Panc1 (cell line): ENCODE results near the gene TEK. TPM values are rescaled to one million over a fixed set of nuclear protein-coding genes. Genes with fewer than 3 reads are reported as not detected.

ENCODE experiments used
- ATAC-seq: fragments of 200-7000 bp; cut with Tn5 transposase; 2 replicates; pipeline ENCODE4 v1.9.1; 2020; ENCODE audit warnings: mild to moderate bottlenecking, moderate library complexity
- BruUV-seq: library from RNA; stranded (reverse); fragments of 400-500 nt; replicated peaks from 2 replicates; lab custom pipeline; 2021; lab: Mats Ljungman, UMichigan
- CTCF ChIA-PET: fragments of 300-600 bp; sonication (Branson Sonifier 250); formaldehyde crosslinking; loops from one replicate; lab custom pipeline; 2022; ENCODE audit warnings: antibody characterized with exemption; lab: Charles Lee
- POLR2A ChIA-PET: fragments of 300-600 bp; sonication (Branson Sonifier 250); formaldehyde crosslinking; loops from one replicate; lab custom pipeline; 2022; ENCODE audit warnings: antibody characterized with exemption; lab: Charles Lee
- DNase-seq: peaks from one replicate; pipeline ENCODE4 v3.0.0-alpha.2; 2010; ENCODE audit warnings: low read depth, low spot score
- H3K27ac ChIP-seq: 2 replicates; pipeline ENCODE4 v1.5.1; 2011; ENCODE audit warnings: mild to moderate bottlenecking, low read length, inconsistent platforms
- H3K27me3 ChIP-seq: fragments of 200-500 bp; sonication (Bioruptor generic); 2 replicates; pipeline ENCODE4 v1.6.0; 2014; ENCODE audit warnings: low read length, inconsistent platforms; ENCODE audit not compliant: control insufficient read depth, insufficient read depth
- H3K36me3 ChIP-seq: fragments of 200-500 bp; sonication (Bioruptor generic); 2 replicates; pipeline ENCODE4 v1.5.1; 2014; ENCODE audit warnings: inconsistent platforms, mild to moderate bottlenecking, low read length, moderate library complexity; ENCODE audit not compliant: control insufficient read depth, insufficient read depth
- H3K4me1 ChIP-seq: 2 replicates; pipeline ENCODE4 v1.5.1; 2011; ENCODE audit warnings: inconsistent platforms, mild to moderate bottlenecking, low read length, moderate library complexity; ENCODE audit not compliant: control insufficient read depth, insufficient read depth
- H3K4me3 ChIP-seq, 2 experiments: 2 replicates each; pipeline ENCODE4 v1.5.1; 2011 to 2012; ENCODE audit warnings: low read depth in 2 of 2, low read length in 2 of 2, mild to moderate bottlenecking in 2 of 2, inconsistent platforms in 1 of 2, moderate library complexity in 1 of 2
- H3K9me3 ChIP-seq: fragments of 200-500 bp; sonication (Bioruptor generic); 2 replicates; pipeline ENCODE4 v1.5.1; 2014; ENCODE audit warnings: low read depth, mild to moderate bottlenecking, inconsistent platforms, low read length, moderate library complexity; ENCODE audit not compliant: control insufficient read depth, insufficient read depth
- CTCF ChIP-seq: fragments of 450-650 bp; IDR thresholded peaks from 2 replicates; pipeline ENCODE4 v1.5.1; 2017; ENCODE audit warnings: mild to moderate bottlenecking
- POLR2AphosphoS5 ChIP-seq: IDR thresholded peaks from 2 replicates; pipeline ENCODE4 v1.6.1; 2012; ENCODE audit warnings: mild to moderate bottlenecking, low read depth, low read length, moderate library complexity
- REST ChIP-seq, 2 experiments: IDR thresholded peaks; 2 replicates each; pipeline ENCODE4 v1.6.1; 2011 to 2012; ENCODE audit warnings: low read depth in 2 of 2, control low read depth in 1 of 2, low read length in 1 of 2, mild to moderate bottlenecking in 1 of 2, moderate library complexity in 1 of 2; ENCODE audit not compliant: insufficient read depth in 1 of 2
- SIN3A ChIP-seq: IDR thresholded peaks from 2 replicates; pipeline ENCODE4 v1.6.1; 2012; ENCODE audit warnings: low read depth, mild to moderate bottlenecking, low read length, moderate library complexity, borderline replicate concordance; ENCODE audit not compliant: insufficient read depth
- TCF7L2 ChIP-seq: IDR thresholded peaks from 2 replicates; pipeline ENCODE4 v1.6.1; 2011; ENCODE audit warnings: mild to moderate bottlenecking, low read depth, low read length, inconsistent platforms
- in situ Hi-C: cut with HindIII; loops from 2 replicates; pipeline ENCODE4 v1.10.0; 2016; ENCODE audit warnings: low sequenced_read_pairs, low pct_unique_long_range_greater_than_20kb
- intact Hi-C: fragments of 100-400 bp; cut with micrococcal nuclease; formaldehyde crosslinking; loops from one replicate; pipeline ENCODE4 v1.10.0; 2022; ENCODE audit not compliant: unreplicated experiment
- total RNA-seq: library from RNA; stranded (reverse); gene quantifications from one replicate; pipeline ENCODE4 v1.2.1, GENCODE V29; 2021; ENCODE audit not compliant: unreplicated experiment

TEK gene
- total RNA-seq, 1 experiment from 2014 or later = not detected

GRCh38 chr9:27125030-27125429 lies 16.0 kb downstream of the TEK start:
- ChIA-PET CTCF (no interaction called here), POLR2A (no interaction called here)
- H3K27ac ChIP-seq = no peak overlapping the region
- no peaks in the 10 kb centered on the region for H3K36me3 ChIP-seq
- no peaks in the 10 kb centered on the region for H3K4me1 ChIP-seq
- intact Hi-C loops (no loop called here), in situ Hi-C loops (no loop called here)
- BruUV-seq = no TSS peak
- H3K9me3 ChIP-seq = no peaks in the 10 kb centered on the region
- TF ChIP-seq SIN3A = no peak
- no peak for TF ChIP-seq POLR2AphosphoS5
- no peak for TF ChIP-seq CTCF
- no peak for TF ChIP-seq REST (IDR thresholded peaks at IDR 0.05; ENCODE audit: insufficient read depth in 1 of 2, low read depth in 2 of 2, low read length in 1 of 2)
- TF ChIP-seq TCF7L2 = no peak
- ATAC-seq (no peak), DNase-seq (no peak)
- no peak overlapping the region for H3K4me3 ChIP-seq
- no peaks in the 10 kb centered on the region for H3K27me3 ChIP-seq

GRCh38 chr9:27125936-27126335 lies 16.9 kb downstream of the TEK start:
- no peaks in the 10 kb centered on the region for H3K4me1 ChIP-seq
- POLR2A ChIA-PET = no interaction called here
- intact Hi-C loops = no loop called here

More at GRCh38 chr9:27125936-27126335, 16.9 kb downstream of the TEK start:
- no peak overlapping the region for H3K4me3 ChIP-seq
- H3K27ac ChIP-seq = no peak overlapping the region
- no peak for ATAC-seq
- BruUV-seq = no TSS peak
- no peaks in the 10 kb centered on the region for H3K27me3 ChIP-seq
- in situ Hi-C loops = no loop called here
- no peaks in the 10 kb centered on the region for H3K9me3 ChIP-seq
- TF ChIP-seq POLR2AphosphoS5 (no peak), TCF7L2 (no peak), SIN3A (no peak), REST (IDR thresholded peaks at IDR 0.05; ENCODE audit: insufficient read depth in 1 of 2, low read depth in 2 of 2, low read length in 1 of 2) (no peak), CTCF (no peak)
- no peaks in the 10 kb centered on the region for H3K36me3 ChIP-seq
- DNase-seq = no peak
- CTCF ChIA-PET = no interaction called here
